Measurements from ENCODE around the gene ESPL1.
"Not testable (repeated sequence)": the region's sequence is repeated elsewhere in the genome, so short reads cannot be mapped to it uniquely, and the experiment has no call there.

Gene ESPL1

GRCh38 chr12:53259891-53260290 is 8.2 kb upstream of the ESPL1 start:
- DNase-seq (ENCODE audit: low spot score), result no peak

- no peak for DNase-seq (ENCODE audit: low spot score)
Measured at GRCh38 chr12:53265783-53266182, 2.3 kb upstream of the ESPL1 start.

GRCh38 chr12:53267306-53267998 is 647 bp upstream of the ESPL1 start:
- no peak for DNase-seq (ENCODE audit: low spot score)

DNA sequence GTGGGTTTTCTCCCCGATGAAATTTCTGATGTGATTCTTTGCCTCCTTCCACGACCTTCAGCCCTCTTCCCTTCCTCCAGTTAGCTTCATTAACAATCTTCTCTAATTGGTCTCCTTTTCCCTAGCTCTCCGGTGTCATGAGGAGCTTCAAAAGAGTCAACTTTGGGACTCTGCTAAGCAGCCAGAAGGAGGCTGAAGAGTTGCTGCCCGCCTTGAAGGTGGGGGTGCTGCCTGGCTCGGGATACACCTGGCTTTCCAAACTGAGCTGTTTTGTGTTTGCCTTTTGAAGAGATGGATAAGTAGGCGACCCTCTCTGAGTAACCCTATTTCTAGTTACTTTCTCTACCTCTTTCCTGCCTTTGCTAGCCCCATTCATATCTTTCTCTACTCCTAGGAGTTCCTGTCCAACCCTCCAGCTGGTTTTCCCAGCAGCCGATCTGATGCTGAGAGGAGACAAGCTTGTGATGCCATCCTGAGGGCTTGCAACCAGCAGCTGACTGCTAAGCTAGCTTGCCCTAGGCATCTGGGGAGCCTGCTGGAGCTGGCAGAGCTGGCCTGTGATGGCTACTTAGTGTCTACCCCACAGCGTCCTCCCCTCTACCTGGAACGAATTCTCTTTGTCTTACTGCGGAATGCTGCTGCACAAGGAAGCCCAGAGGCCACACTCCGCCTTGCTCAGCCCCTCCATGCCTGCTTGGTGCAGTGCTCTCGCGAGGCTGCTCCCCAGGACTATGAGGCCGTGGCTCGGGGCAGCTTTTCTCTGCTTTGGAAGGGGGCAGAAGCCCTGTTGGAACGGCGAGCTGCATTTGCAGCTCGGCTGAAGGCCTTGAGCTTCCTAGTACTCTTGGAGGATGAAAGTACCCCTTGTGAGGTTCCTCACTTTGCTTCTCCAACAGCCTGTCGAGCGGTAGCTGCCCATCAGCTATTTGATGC is 797 bp downstream of the ESPL1 start:
- DNase-seq (ENCODE audit: low spot score), result no peak

- no peak for DNase-seq (ENCODE audit: low spot score)
Measured at GRCh38 chr12:53274445-53274844, 6.3 kb downstream of the ESPL1 start.

- DNase-seq (ENCODE audit: low spot score), result no peak
Measured at GRCh38 chr12:53276511-53276910, 8.4 kb downstream of the ESPL1 start.

DNA sequence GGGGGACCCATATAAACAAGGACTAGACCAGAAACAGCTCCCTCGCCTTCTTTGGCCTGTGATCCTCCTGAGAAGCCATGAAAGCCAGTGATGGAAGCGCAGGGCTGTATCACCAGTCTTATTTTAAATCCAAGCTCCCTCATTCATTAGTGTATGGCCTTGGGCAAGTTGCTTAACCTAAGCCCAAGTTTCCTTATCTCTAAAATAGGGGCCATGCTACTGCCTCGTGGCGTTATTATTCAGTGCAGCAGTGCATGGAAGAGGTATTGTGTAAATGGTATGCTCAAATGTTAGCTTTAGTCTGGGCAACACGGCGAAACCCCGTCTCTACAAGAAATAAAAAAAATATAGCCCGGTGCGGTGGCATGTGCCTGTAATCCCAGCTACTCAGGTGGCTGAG is 9.9 kb downstream of the ESPL1 start:
- no peak for DNase-seq (ENCODE audit: low spot score)

DNA sequence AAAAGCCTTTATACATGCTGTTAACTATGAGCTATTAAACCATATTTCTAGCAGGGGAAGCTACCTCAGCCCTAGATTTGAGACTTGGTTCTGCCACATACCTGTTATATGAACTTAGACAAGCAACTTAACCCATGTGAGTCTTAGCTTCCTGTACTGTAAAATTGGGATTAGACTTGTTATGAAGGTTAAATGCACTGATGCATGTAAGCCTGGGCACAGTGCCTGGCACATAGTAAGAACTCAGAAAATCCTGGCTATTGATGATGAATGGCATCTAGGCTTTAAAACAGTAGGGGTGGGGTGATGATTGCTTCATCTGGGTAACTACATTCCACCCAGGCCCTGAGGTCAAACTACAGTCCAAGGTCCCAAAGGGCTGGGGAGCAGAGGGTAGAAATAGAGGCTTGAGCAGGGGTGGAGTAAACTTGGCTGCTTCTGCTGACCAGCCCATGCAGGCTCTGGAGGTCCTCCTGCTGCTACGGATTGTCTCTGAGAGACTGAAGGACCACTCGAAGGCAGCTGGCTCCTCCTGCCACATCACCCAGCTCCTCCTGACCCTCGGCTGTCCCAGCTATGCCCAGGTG is 11.3 kb downstream of the ESPL1 start:
- no peak for DNase-seq (ENCODE audit: low spot score)

- DNase-seq (ENCODE audit: low spot score), result no peak
Measured at GRCh38 chr12:53279888-53280498, 11.9 kb downstream of the ESPL1 start.

DNA sequence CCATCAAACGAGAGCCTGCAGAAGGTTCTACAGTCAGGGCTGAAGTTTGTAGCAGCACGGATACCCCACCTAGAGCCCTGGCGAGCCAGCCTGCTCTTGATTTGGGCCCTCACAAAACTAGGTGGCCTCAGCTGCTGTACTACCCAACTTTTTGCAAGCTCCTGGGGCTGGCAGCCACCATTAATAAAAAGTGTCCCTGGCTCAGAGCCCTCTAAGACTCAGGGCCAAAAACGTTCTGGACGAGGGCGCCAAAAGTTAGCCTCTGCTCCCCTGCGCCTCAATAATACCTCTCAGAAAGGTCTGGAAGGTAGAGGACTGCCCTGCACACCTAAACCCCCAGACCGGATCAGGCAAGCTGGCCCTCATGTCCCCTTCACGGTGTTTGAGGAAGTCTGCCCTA is 18.3 kb downstream of the ESPL1 start:
- no peak for DNase-seq (ENCODE audit: low spot score)

GRCh38 chr12:53287741-53288216 is 19.7 kb downstream of the ESPL1 start:
- peak; percentile 42 for DNase-seq (ENCODE audit: low spot score)

GRCh38 chr12:53288322-53288721 is 20.2 kb downstream of the ESPL1 start:
- DNase-seq (ENCODE audit: low spot score), result no peak

DNA sequence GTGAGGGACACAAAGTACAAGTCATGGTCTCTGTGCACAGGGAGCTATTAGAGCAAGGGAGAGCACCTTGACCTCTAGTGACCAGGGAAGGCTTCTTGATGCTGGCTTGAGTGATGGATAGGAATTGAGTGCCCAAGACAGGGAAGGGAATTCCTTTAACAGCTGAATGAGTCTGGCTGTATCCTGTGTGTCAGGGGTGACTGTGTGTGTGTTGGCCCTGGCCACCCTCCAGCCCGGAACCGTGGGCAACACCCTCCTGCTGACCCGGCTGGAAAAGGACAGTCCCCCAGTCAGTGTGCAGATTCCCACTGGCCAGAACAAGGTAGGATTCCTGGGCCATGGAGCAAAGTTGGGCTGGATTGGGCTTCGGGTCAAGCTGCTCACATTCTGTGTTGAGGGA is 21.8 kb downstream of the ESPL1 start:
- DNase-seq (ENCODE audit: low spot score), result no peak

DNA sequence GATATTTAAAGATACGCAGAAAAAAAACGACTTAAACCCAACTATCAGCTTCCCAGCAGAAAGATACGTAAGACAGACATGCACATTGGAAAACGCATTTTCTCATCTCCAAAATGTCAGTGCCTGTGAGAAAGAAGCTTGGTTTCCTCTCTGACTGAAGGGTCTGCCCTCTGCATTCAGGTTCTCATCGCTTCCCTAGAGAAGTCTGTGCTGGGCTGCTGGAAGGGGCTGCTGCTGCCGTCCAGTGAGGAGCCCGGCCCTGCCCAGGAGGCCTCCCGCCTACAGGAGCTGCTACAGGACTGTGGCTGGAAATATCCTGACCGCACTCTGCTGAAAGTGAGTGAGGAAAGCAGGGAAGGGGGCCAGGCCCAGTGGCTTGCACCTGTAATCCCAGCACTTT is 22.6 kb downstream of the ESPL1 start:
- DNase-seq (ENCODE audit: low spot score), result no peak

DNA sequence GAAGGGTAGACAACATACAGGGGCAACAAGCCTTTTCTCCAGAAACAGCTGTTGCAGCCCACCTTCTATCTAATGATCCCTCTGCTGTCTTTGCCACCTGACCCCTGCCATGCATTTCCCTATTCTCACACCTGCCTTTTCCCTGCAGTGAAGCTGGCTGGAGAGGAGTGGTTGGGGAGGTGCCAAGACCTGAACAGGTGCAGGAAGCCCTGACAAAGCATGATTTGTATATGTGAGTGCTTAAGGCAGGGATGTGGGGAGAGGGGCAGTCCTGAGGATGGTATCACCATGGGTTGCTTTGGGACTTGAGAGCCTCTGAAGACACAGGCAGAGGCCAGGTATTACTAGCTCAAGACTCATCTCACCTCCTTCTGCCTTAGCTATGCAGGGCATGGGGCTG is 24.3 kb downstream of the ESPL1 start:
- DNase-seq (ENCODE audit: low spot score), result no peak

DNA sequence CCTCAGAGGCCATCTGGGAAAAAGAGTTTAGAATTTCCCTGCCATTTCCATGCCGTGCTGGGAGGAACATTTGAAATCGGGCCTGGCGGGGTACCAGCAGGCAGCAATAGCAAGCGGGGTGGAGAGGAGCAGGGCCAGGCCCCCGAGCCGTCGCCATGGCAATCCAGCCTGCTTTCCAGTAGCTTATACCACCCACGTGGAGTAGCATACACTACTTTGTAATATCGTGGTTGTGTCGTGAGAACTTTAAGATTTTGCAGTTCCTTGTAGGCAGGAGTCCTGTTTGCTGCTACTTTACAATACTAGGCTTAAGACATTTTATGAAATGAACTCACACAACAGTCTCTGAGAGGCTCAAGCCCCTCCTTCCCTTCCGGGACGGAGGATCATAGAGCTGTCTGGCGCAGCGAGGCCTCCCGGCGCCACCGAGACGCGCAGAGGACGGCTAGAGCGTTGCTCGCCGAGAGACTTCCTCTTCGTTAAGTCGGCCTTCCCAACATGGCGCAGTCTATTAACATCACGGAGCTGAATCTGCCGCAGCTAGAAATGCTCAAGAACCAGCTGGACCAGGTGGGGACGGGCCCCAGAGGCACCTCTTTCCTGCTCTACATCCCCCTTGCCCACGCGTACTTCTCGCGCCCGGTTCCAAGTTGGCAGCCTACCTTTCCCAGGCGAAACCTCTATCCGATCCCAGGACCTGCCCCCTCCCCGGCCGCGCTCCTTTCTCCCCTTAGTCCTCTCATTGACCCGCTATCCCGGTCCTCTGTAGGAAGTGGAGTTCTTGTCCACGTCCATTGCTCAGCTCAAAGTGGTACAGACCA is 27.2 kb downstream of the ESPL1 start, which contains the start of gene PFDN5:
Gene PFDN5, plus strand, starts transcription at position 473 of the 821 bp plus-strand sequence. Its CDS starts 26 bp downstream, at position 499.
- DNase-seq (ENCODE audit: low spot score), result peak; percentile 88

DNA sequence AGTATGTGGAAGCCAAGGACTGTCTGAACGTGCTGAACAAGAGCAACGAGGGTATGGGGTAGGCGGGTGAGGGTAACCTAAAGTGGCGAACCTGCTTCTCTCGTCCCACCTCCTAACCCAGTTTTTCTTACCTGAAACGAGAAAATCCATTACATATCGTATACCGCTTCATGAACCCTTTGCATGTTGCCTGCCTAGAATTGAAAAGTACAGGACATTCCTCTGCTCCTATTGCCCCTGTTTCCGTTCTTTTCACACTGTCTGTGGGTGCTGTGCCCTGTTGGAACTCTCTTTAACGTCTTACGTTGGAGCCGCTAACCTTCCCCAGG is 27.8 kb downstream of the ESPL1 start:
- no peak for DNase-seq (ENCODE audit: low spot score)

GRCh38 chr12:53297106-53297505 is 29.0 kb downstream of the ESPL1 start:
- not testable (repeated sequence) for DNase-seq (ENCODE audit: low spot score)

DNA sequence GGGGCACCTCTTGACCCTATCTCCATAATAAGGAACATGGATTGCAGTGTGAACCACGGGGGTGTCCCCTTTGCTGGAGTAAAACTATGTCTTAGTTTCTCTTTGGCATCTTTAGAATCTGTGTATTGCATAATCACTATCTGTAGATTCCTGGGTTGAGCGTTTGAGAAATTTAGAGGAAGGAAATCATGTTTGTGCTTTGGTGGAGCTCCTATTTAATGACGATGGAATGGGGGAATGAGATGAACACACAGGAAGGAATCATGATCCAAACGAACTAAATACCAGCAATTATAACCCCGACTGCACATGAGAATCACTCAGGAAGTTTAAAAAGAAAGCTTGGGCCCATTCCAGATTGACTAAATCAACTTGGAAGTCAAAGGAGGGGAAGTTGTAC is 30.1 kb downstream of the ESPL1 start:
- DNase-seq (ENCODE audit: low spot score), result no peak

- DNase-seq (ENCODE audit: low spot score), result no peak
Measured at GRCh38 chr12:53299101-53299453, 31.0 kb downstream of the ESPL1 start.

DNA sequence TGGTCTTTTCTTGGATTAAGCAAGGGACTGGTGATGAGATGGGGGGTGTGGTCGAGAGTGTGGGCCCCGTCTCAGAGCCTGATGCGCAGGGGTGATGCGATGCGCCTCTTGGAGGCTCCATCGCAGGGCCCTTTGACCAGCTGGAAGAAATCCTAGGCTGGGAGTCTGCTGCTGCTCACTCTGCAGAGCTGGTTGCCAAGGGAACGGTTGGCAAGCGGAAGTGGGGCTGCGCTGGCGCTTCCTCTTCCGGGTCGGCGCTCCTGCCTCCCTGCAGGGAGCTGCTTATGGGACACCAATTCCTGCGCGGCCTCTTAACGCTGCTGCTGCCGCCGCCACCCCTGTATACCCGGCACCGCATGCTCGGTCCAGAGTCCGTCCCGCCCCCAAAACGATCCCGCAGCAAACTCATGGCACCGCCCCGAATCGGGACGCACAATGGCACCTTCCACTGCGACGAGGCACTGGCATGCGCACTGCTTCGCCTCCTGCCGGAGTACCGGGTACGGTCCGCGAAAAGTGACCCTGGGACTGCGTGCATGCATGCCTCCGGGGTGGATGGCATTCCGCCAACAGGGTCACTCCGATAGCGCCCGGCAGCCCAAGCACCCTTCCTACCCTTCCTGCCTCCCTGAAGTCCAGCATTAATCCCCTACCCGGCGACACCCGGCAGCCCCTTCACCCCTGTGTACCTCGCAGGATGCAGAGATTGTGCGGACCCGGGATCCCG is 31.5 kb downstream of the ESPL1 start, which contains the start of gene MYG1:
Gene MYG1, plus strand, starts transcription at position 242 of the 727 bp plus-strand sequence. Its CDS starts 43 bp downstream, at position 285.
- peak; percentile 87 for DNase-seq (ENCODE audit: low spot score)

Data from pons (tissue), 1 donor.